HG03039 (cell line): ENCODE results near the gene PLPPR5.
"Not testable (repeated sequence)": the region's sequence is repeated elsewhere in the genome, so short reads cannot be mapped to it uniquely, and the experiment has no call there.

Experiments
- ATAC-seq: cut with Tn5 transposase; IDR thresholded peaks from one replicate; pipeline ENCODE4 v1.9.1; 2021; ENCODE audit warnings: mild to moderate bottlenecking, moderate library complexity; ENCODE audit not compliant: unreplicated experiment

PLPPR5 gene

GRCh38 chr1:99004861-99005442 is at the start of gene PLPPR5:
Gene PLPPR5 (minus strand): TSS chr1:99004861. CDS start chr1:99004671, 190 bp downstream.
- ATAC-seq = no peak

- ATAC-seq = no peak
Measured at GRCh38 chr1:99051611-99052283, 47.1 kb upstream of the PLPPR5 start.

GRCh38 chr1:99049745-99050144 is 45.1 kb upstream of the PLPPR5 start:
- no peak for ATAC-seq

GRCh38 chr1:99036746-99037145 is 32.1 kb upstream of the PLPPR5 start:
- not testable (repeated sequence) for ATAC-seq

- ATAC-seq = no peak
Measured at GRCh38 chr1:99018313-99018712, 13.7 kb upstream of the PLPPR5 start.

GRCh38 chr1:99017655-99018054 is 13.0 kb upstream of the PLPPR5 start:
- no peak for ATAC-seq

GRCh38 chr1:99010679-99011078 is 6.0 kb upstream of the PLPPR5 start:
- ATAC-seq = no peak

GRCh38 chr1:99007366-99007765 is 2.7 kb upstream of the PLPPR5 start:
- ATAC-seq = no peak

- ATAC-seq = no peak
Measured at GRCh38 chr1:99005537-99005942, 879 bp upstream of the PLPPR5 start.

GRCh38 chr1:99004254-99004860 is 304 bp downstream of the PLPPR5 start:
- ATAC-seq = no peak

- no peak for ATAC-seq
Measured at GRCh38 chr1:99003581-99004253, 944 bp downstream of the PLPPR5 start.

- no peak for ATAC-seq
Measured at GRCh38 chr1:98992844-98993243, 11.8 kb downstream of the PLPPR5 start.

GRCh38 chr1:98991127-98992012 is 13.3 kb downstream of the PLPPR5 start:
- ATAC-seq = no peak

GRCh38 chr1:98989556-98989907 is 15.1 kb downstream of the PLPPR5 start:
- ATAC-seq = no peak

- no peak for ATAC-seq
Measured at GRCh38 chr1:98988904-98989555, 15.6 kb downstream of the PLPPR5 start.

- ATAC-seq = no peak
Measured at GRCh38 chr1:98985687-98986086, 19.0 kb downstream of the PLPPR5 start.

GRCh38 chr1:98981917-98982513 is 22.6 kb downstream of the PLPPR5 start:
- no peak for ATAC-seq

- ATAC-seq = no peak
Measured at GRCh38 chr1:98979463-98979862, 25.2 kb downstream of the PLPPR5 start.

GRCh38 chr1:98975810-98976209 is 28.9 kb downstream of the PLPPR5 start:
- ATAC-seq = no peak

- no peak for ATAC-seq
Measured at GRCh38 chr1:98975113-98975512, 29.5 kb downstream of the PLPPR5 start.
